GM12891 (cell line): ENCODE data around the gene ADCY2.

Source experiments
- POLR2A ChIP-seq: IDR thresholded peaks from 2 replicates; pipeline ENCODE4 v1.6.1; 2011; ENCODE audit warnings: low read depth, low read length, control low read depth
- POLR2AphosphoS5 ChIP-seq: IDR thresholded peaks from 2 replicates; pipeline ENCODE4 v1.6.1; 2011; ENCODE audit warnings: low read depth, low read length, control low read depth
- TAF1 ChIP-seq: IDR thresholded peaks from 2 replicates; pipeline ENCODE4 v1.6.1; 2011; ENCODE audit warnings: low read depth, low read length, control low read depth

DNA sequence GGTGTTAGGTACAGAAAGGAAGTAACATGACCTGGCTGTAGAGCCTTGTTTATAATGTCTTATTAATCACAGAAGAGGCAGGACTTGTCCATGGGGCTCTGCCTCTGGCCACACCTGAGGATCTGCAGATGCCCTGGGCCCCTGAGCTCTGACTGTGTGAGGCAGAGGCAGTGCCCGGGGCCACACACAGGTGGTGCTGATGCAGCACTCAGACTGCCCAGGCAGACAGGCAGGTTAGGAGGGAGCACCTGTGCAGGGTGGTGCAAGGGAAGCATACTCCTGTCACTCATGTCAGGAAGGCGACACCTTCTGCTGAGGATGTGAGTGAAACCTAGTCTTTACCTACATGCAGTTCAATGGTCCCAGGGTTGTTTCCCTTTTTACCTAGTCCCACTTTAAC, 366.3 kb downstream of the ADCY2 start:
- TF ChIP-seq TAF1 (no peak), POLR2A (no peak), POLR2AphosphoS5 (no peak)
